GM10248 (cell line): ENCODE results near the gene NFE2L3.

Experiments
- CTCF ChIA-PET: fragments of 300-600 bp; sonication (Branson Sonifier 250); formaldehyde crosslinking; extraction: SDS; loops from one replicate; lab custom pipeline; 2021; ENCODE audit warnings: antibody characterized with exemption; lab: Yijun Ruan, JAX
- POLR2A ChIA-PET: fragments of 350-650 bp; sonication (Branson Sonifier 250); formaldehyde crosslinking; extraction: SDS; loops from one replicate; lab custom pipeline; 2020; ENCODE audit warnings: antibody characterized with exemption; lab: Yijun Ruan, JAX
- DNase-seq: peaks from one replicate; pipeline ENCODE4 v3.0.0; 2012; ENCODE audit errors: extremely low spot score
- TF ChIP-seq, protein P1 (sequence below): IDR thresholded peaks from 2 replicates; pipeline ENCODE4 v1.5.1; 2012; ENCODE audit warnings: mild to moderate bottlenecking, low read depth; ENCODE audit errors: extremely low read depth, missing control alignments, control extremely low read depth

The NFE2L3 gene

DNA sequence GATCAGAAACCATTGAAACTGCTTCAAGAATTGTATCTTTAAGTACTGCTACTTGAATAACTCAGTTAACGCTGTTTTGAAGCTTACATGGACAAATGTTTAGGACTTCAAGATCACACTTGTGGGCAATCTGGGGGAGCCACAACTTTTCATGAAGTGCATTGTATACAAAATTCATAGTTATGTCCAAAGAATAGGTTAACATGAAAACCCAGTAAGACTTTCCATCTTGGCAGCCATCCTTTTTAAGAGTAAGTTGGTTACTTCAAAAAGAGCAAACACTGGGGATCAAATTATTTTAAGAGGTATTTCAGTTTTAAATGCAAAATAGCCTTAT is 33.8 kb downstream of the NFE2L3 start:
- POLR2A ChIA-PET, result no interaction called here
- TF ChIP-seq, protein P1, sequence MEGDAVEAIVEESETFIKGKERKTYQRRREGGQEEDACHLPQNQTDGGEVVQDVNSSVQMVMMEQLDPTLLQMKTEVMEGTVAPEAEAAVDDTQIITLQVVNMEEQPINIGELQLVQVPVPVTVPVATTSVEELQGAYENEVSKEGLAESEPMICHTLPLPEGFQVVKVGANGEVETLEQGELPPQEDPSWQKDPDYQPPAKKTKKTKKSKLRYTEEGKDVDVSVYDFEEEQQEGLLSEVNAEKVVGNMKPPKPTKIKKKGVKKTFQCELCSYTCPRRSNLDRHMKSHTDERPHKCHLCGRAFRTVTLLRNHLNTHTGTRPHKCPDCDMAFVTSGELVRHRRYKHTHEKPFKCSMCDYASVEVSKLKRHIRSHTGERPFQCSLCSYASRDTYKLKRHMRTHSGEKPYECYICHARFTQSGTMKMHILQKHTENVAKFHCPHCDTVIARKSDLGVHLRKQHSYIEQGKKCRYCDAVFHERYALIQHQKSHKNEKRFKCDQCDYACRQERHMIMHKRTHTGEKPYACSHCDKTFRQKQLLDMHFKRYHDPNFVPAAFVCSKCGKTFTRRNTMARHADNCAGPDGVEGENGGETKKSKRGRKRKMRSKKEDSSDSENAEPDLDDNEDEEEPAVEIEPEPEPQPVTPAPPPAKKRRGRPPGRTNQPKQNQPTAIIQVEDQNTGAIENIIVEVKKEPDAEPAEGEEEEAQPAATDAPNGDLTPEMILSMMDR, result no peak
- DNase-seq, result no peak
- CTCF ChIA-PET, result interaction anchor here (1.0 to 1.6 kb wide), 3 partner anchors 12 to 292 kb away, joined by 3 to 4 read pairs (median 4); no protein-coding TSS in a partner anchor

DNA sequence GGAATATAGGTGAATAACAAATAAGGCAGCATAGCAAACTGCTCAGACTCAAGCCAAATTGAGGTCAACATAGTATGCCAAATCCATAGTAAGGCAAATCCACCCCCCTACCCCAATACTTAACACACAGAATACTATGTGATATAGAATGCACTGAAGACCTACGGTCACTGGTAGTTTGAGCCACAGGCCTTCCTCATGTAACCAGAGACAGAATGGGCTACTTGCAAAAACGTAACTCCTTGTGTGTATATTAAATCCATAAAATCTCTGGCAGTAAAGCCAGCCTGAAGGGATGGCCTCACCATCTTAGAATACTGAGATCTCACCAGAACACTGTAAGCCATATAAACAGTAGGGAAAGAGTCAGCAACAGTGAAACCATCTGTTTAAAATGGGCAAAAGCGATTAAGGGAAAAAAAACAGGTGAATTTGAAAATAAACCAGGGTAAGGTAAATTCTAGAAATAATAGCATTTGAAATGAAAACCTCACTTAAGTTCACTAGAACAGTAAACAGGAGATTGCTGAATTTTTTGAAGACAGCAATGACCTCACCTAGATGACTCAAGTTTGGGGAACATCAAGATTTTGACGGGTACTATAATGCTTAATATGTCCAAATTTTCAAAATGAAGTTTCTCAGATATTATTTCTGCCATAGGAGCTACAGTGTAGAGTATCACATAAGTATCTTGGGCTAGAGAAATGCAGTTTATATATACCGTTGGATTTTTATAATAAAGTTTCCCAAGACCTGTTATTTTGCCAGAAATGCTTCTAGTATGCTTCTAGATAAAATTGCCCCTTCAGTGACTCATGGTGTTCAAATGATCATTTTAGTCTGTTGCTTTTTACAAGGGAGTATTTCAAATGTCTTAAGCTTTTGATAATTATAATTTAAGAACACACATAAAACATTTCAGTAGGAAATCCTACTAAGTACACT is 34.6 kb downstream of the NFE2L3 start:
- no peak for DNase-seq
- ChIA-PET CTCF (interaction anchor here (1.0 to 3.5 kb wide), 5 partner anchors 11 to 293 kb away, joined by 3 to 48 read pairs (median 6); no protein-coding TSS in a partner anchor), POLR2A (interaction anchor here (3.2 kb wide), 1 partner anchor 11 kb away, joined by 41 read pairs; no protein-coding TSS in a partner anchor)
- TF ChIP-seq, protein P1, result no peak

DNA sequence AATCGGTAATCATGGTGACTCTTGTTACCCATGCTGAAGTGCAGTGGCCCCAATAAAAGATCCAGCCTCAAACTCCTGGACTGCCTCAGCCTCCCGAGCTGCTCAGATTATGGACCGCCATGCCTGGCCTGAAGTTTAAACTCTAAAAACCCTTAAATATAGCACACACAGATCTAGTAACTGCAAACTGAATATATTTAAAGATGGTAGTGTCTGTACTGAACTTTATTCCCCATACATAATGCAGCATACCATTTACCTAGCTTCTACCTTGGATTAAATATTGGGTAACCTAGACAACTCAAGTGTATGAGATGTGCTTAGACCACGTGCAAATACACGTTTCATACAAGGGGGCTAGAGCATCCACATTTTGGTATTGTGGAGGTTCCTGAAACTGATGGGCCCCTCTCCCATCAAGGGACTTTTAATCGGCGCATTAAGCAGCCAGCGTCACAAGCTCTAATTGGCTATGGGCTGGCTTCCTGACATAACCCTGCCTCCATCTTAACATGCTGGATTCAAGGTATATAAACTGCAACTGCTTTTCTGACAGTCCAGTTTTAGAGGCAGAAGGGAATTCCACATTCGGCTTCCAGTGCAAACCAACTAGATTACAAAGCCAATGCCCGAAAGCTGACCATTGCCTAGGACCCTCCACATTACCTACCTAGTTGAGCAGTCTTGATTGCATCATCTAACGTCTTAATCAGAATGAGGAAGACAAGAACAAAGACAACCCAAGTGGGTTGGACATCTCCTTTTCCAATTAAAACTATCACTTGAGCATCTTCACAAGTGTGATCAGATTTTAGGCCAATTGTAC is 35.6 kb downstream of the NFE2L3 start:
- no peak for DNase-seq
- TF ChIP-seq, protein P1, result no peak
- CTCF ChIA-PET, result interaction anchor here (1.0 to 3.5 kb wide), 7 partner anchors 7 to 294 kb away, joined by 3 to 48 read pairs (median 4); partner anchors contain the start of gene HNRNPA2B1
- POLR2A ChIA-PET, result interaction anchor here (1.2 to 3.2 kb wide), 7 partner anchors 8 to 295 kb away, joined by 3 to 41 read pairs (median 7); partner anchors contain the start of genes CBX3, HNRNPA2B1 and NFE2L3

DNA sequence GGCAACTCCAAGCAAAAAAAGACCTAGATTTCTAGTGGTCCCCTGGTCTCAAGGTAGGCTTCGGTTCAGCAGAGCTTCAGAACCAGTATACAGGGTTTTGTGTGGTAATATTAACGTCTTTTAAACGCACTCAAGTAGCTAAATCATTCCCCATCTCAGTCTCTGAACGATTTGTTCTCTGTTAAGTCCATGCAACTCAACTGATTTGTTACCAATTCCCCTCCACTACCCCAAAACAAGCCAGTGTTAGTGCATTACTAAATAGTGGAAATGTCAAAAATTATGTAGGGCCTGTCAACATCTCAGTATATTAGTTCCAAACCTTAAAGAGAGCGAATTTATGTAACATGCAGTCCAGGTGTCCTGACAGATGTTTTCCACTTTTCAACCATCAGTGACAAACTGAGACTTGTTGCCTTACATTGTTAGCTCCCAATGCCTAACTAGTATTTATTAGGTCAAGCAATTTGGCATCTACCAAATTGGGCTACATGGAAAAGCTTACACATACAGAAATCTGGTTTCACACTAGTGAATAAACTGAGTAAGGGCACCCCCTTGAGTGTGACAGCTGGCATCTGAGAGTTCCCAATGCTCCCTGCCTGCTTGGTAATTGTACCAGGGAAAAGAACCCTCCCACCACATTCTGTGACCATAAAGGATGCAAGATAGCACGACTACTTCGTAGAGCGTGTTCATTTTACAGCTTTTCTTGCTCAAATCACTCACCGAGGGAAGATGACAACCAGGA is 36.4 kb downstream of the NFE2L3 start:
- ChIA-PET CTCF (interaction anchor here (0.6 to 3.5 kb wide), 8 partner anchors 8 to 295 kb away, joined by 3 to 48 read pairs (median 5); partner anchors contain the start of gene HNRNPA2B1), POLR2A (interaction anchor here (0.9 to 3.2 kb wide), 10 partner anchors 9 to 301 kb away, joined by 3 to 41 read pairs (median 6); partner anchors contain the start of genes CBX3, HNRNPA2B1 and NFE2L3)
- TF ChIP-seq, protein P1, result no peak
- no peak for DNase-seq

DNA sequence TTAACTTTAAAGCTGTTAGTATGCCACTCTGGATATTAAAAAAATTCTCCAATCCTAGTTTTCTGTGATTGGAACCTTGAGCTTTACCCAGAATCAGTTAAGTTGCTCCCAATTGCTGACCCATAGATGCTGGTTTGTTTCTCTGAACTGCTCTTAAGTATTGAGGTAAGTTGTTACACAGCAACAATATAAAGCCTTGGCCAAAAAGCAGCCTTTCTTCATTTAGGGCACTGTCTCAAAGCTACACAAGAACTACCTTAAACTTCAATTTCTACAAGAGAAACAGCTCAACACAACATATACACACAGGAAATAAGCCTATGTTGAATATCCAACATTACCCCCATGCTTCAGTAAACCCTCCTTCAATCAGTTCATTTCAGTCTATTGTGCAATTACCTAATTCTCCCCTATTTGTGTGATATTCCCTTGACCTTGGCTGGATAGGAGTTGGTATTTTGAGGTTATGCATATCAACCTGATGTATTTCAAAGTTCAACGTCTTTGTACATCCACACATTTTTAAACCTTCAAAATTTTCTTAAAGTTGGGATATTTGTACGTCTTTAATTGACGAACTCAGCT is 37.1 kb downstream of the NFE2L3 start:
- TF ChIP-seq, protein P1, result no peak
- CTCF ChIA-PET, result interaction anchor here (0.6 to 3.5 kb wide), 8 partner anchors 9 to 296 kb away, joined by 3 to 48 read pairs (median 5); partner anchors contain the start of gene HNRNPA2B1
- POLR2A ChIA-PET, result interaction anchor here (0.9 to 3.2 kb wide), 9 partner anchors 9 to 302 kb away, joined by 3 to 41 read pairs (median 7); partner anchors contain the start of genes CBX3, HNRNPA2B1 and NFE2L3
- DNase-seq, result no peak
